H7 (cell line): Measurements from ENCODE around the gene POU2AF3. TPM values are rescaled to one million over a fixed set of nuclear protein-coding genes. Genes with fewer than 3 reads are reported as not detected.

Experiments
- DNase-seq: peaks from one replicate; pipeline ENCODE4 v3.0.0; 2012
- H3K27me3 ChIP-seq: 2 replicates; pipeline ENCODE4 v1.6.0; 2011; ENCODE audit warnings: mild to moderate bottlenecking, low read length; ENCODE audit not compliant: control insufficient read depth, insufficient read depth
- H3K36me3 ChIP-seq: replicated peaks from 2 replicates; pipeline ENCODE4 v1.5.1; 2011; ENCODE audit warnings: low read length; ENCODE audit not compliant: control insufficient read depth, insufficient read depth
- H3K4me3 ChIP-seq: 2 replicates; pipeline ENCODE4 v1.5.1; 2011; ENCODE audit warnings: low read depth, mild to moderate bottlenecking, control low read depth, low read length, moderate library complexity; ENCODE audit not compliant: insufficient read depth
- total RNA-seq: library from RNA; depleted of rRNA; stranded (reverse); fragments of >200 nt; shearing (Covaris generic); gene quantifications from 2 replicates; pipeline ENCODE4 v1.2.3, GENCODE V29; 2014

Gene POU2AF3
- total RNA-seq, 1 experiment from 2014 or later, result 0.87 TPM

DNA sequence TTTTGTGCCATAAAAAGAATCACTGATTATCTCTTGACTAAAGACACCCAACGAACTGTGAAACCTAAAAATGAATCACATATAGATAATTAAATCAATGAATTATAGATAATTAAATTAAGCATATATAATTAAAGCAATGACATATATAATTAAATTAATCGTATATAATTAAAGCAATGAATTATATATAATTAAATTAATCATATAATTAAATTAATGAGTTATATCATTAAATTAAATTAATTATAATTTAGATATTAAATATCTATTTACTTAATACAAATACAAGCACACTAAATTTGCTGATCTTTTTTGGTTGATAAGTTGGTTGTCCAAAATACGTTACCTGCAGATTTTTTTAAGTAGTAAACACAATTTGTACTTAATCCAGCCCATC lies 49.8 kb downstream of the POU2AF3 start:
- no peak for DNase-seq
- no peak overlapping the region for H3K4me3 ChIP-seq
- no peaks in the 10 kb centered on the region for H3K36me3 ChIP-seq
- no peaks in the 10 kb centered on the region for H3K27me3 ChIP-seq

DNA sequence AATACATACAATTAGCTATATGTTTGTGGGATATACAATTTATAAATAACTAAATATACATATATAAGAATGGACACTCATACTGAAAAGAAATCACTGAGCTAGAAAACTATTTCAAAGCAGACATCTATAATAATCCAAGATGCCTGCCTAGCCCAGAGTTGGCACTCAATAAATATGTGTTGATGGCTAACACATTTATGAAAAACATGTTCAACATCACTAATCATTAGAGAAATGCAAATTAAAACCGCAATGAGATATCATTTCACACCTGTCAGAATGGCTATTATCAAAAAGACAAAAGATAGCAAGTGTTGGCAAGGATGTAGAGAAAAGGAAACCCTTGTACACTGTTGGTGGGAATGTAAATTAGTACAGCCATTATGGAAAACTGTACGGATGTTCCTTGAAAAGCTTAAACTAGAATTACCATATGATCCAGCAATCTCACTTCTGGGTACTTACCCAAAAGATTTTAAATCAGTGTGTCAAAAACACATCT lies 50.9 kb downstream of the POU2AF3 start:
- H3K27me3 ChIP-seq, result no peaks in the 10 kb centered on the region
- H3K36me3 ChIP-seq, result no peaks in the 10 kb centered on the region
- no peak overlapping the region for H3K4me3 ChIP-seq
- DNase-seq, result no peak

DNA sequence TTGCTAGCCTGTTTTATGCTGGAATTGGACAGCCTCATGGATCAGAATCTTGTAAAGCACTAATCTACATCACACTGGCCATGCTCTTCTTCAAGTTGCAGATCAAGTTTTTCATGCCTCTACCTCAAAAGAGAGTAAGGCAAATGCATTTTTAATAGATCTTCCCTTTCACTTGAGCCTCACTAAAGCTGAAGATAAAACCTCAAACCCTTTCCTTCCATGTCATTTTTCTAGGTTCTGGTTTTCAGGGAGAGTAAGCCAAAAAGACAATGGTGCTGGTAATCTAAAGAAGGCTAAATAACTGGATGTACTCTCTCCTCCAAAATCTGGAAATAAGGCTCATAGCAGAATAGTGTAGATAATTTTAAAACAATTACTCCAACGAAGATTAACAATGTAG lies 52.5 kb downstream of the POU2AF3 start:
- Histone ChIP-seq H3K27me3 (no peaks in the 10 kb centered on the region), H3K4me3 (no peak overlapping the region)
- no peak for DNase-seq

DNA sequence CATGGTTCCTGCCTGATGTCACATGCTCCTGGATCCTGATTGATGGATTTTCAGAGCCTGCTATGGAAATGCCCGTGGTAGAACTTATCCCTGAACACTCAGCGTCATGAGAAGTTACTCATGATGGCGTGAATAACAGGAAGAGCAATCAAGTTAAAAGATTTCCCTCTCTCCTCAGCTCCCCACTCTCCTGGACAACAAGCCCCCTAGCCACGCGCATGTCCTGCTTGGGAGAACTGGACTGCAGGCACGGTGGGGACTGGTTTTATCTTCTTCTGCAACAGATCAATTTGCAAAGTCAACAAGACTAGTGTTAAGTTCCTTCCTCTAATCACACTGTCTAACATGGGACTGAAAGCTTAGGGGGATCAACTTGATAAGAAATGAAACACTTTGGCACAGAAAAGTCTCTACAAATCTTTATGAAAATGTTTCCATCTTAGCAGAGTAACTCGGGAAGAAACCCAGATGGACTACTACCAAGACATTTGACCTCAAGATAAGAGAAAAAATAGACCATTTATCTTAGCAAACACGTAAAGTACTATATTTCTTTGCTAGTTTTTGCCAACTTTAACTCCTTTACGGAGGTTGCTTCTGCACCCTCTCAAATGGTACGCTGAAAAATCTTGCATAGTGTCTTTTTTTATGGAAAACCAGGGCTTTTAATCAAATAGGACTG lies 53.2 kb downstream of the POU2AF3 start:
- no peaks in the 10 kb centered on the region for H3K27me3 ChIP-seq
- H3K36me3 ChIP-seq, result no peaks in the 10 kb centered on the region
- no peak for DNase-seq
- no peak overlapping the region for H3K4me3 ChIP-seq

More for the DNA sequence above, 52.5 kb downstream of the POU2AF3 start:
- H3K36me3 ChIP-seq, result no peaks in the 10 kb centered on the region

DNA sequence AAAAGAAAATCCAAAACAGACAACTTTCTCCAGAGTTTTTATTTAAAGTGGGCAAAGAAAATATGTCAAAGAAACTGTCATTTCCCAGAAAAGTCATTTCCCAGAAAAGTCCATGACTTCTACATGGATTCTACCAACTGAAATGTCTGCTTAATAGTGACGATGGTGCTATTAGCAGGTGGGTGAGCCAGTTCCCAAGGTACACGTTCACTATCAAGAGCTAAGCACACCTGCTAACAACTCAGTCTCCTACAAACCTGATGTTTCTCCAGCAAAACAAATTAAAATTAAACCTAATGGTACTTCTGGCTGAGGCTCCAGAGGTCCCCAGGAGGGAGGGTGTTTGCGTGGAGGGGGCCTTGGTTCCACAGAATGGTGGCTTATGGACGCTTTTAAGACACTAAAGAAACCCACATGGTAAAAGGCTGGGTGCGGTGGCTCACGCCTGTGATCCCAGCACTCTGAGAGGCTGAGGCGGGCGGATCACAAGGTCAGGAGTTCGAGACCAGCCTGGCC lies 53.9 kb downstream of the POU2AF3 start:
- H3K4me3 ChIP-seq, result no peak overlapping the region
- no peaks in the 10 kb centered on the region for H3K36me3 ChIP-seq
- DNase-seq, result no peak
- H3K27me3 ChIP-seq, result no peaks in the 10 kb centered on the region

DNA sequence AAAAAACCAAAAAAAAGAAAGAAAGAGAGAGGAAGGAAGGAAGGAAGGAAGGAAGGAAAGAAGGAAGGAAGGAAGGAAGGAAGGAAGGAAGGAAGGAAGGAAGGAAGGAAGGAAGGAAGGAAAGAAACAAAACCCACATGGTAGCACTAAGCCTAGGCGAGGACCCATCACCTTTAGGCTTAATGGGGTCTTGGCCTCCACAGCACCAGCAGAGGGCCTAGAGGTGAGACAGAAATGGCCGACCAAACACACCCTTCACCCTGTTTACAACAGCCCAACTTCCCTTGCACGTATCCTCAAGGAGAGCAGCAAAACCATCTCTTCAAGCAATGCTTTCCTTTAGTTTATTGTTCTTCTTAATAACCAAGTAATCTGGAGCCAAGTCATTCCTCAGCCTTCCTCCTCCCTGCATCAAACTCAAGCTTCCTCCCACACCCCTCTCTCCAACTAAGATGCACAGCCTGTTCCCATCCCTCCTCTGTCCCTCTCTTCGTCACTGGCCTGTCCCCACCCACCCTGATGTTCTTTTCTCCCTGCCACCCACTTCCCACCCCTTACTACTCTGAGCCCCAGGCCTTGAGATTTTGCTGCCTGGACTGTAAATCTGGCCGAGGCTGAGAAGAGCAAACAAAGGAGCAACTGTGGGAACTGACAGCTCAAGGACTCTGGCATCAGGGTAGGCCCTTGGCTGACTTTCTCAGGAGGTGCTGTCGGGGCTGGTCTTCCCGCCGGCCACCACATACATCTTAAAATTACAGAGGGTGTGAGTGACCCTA lies 54.8 kb downstream of the POU2AF3 start:
- DNase-seq, result no peak
- Histone ChIP-seq H3K36me3 (no peaks in the 10 kb centered on the region), H3K4me3 (no peak overlapping the region), H3K27me3 (no peaks in the 10 kb centered on the region)

DNA sequence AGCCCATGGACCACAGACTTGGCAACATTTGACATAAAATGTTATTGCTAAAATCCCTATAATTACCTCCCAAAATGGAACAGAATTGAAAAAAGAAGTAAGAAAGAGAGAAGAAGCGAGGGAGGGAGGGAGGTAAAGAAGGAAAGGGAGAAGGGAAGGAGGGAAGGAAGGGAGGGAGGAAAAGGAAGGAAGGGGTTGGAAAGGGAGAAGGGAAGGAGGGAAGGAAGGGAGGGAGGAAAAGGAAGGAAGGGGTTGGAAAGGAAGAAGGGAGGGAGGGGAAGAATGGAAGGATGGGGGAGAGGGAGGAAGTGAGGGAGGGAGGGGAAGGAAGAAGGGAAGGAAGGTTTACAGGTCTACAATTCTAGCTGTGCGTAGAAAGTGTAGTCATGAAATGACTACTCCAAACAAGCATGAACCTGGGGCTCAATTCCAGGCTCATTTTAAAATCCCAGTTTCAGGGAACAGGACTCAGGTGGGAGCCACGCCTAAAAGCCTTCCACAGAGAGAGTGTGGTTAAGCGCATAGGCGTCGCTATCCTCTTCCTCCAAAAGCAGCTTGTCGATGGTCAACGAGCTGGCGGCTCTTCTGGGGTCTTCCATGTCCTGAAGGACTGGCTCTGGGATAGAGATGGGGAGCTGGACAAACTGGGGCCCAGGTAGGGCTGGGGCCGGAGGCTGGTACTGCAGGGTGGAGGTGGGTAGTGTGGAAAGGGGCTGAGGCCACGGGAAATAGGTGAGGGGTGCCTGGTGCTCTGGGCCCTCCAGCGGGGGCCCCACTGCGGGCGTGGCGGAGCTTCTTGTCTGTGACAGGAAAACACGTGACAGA lies 55.6 kb downstream of the POU2AF3 start:
- Histone ChIP-seq H3K4me3 (no peak overlapping the region), H3K27me3 (no peaks in the 10 kb centered on the region), H3K36me3 (no peaks in the 10 kb centered on the region)
- DNase-seq, result no peak

DNA sequence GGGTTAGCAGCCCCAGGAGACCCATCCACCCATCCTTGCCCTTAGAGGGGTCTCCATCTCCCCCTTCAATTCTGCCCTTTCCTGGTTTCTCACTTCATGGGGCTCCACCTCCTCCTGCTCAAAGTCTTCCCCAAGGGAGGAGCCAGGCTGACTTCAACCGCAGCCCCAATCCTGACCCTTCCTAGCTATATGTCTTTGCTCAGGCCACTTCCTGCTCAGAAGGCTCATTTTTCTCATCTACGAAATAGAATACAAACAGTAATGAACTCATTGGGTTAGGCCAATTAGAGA lies 56.2 kb downstream of the POU2AF3 start:
- H3K4me3 ChIP-seq, result no peak overlapping the region
- H3K27me3 ChIP-seq, result no peaks in the 10 kb centered on the region
- H3K36me3 ChIP-seq, result no peaks in the 10 kb centered on the region
- DNase-seq, result no peak

DNA sequence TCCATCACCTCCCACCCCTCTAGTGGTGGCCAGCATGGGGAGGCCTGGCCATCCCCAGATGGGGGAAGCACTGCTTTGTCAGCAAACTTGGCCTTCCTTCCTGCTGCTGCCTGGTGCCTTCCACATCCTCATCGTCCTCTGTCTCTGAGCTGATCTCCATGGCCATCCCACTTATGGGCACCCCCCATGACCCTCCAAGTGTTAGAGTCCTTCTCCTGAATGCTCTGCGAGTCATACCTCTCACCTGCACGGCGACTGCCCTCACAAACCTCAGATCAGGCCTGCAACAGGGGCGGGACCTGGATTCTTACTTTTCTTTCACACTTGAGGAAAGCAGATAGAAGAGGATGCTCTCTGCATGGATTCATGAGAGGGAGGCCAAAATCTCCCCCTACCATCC lies 56.8 kb downstream of the POU2AF3 start:
- Histone ChIP-seq H3K36me3 (no peaks in the 10 kb centered on the region), H3K27me3 (no peaks in the 10 kb centered on the region), H3K4me3 (no peak overlapping the region)
- DNase-seq, result no peak

DNA sequence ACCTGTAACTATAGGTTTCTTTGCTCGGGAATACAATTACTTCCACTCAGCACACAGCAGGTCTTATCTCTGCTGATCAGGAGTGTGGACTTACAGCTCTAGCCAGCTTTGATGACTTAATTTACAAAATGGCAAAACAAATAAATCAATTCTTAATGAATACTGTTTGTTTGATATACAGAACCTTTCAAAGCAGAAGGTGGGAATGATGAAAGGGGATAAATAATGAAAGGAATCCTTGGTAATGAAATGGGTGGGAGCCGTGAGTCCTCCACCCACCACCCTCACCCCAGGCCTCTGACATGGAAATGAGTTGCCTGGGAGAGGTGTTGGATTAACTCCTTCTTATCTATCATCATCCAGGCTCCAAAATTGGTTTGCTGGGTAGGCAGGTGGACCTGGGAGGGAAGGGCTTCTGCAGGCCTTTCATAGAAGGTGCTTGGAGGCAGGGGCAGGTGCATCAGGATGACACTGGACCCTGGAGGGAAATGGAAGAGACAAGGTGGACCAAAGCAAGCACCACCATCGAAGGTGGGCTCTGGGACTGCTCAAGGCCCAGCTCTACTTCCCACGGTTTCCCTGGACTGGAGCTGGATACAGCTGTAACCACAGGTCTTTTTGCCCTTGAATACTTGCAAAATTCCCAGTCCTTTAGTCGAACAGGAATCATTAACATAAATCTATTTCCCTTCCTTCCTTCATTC lies 57.8 kb downstream of the POU2AF3 start:
- H3K27me3 ChIP-seq, result no peaks in the 10 kb centered on the region
- DNase-seq, result no peak
- no peak overlapping the region for H3K4me3 ChIP-seq
- no peaks in the 10 kb centered on the region for H3K36me3 ChIP-seq

DNA sequence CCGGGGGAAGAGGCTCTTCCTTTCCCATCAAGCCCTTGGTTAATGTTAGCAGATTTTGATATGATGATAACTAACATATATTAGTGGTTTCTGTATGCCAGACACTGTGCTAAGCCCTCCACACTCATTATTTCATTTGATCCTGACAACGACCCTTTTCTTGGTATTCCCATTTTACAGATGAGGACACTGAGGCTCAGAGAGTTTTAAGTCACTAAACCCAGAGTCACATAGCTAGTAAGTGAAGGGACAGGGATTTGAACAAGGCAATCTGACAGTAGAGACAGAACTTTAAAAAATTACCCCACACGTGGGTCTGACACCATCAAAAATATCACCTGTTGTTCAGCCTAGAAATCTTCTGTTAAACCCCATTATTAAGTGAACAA lies 58.3 kb downstream of the POU2AF3 start:
- DNase-seq, result no peak
- no peaks in the 10 kb centered on the region for H3K27me3 ChIP-seq
- no peak overlapping the region for H3K4me3 ChIP-seq
- no peaks in the 10 kb centered on the region for H3K36me3 ChIP-seq

DNA sequence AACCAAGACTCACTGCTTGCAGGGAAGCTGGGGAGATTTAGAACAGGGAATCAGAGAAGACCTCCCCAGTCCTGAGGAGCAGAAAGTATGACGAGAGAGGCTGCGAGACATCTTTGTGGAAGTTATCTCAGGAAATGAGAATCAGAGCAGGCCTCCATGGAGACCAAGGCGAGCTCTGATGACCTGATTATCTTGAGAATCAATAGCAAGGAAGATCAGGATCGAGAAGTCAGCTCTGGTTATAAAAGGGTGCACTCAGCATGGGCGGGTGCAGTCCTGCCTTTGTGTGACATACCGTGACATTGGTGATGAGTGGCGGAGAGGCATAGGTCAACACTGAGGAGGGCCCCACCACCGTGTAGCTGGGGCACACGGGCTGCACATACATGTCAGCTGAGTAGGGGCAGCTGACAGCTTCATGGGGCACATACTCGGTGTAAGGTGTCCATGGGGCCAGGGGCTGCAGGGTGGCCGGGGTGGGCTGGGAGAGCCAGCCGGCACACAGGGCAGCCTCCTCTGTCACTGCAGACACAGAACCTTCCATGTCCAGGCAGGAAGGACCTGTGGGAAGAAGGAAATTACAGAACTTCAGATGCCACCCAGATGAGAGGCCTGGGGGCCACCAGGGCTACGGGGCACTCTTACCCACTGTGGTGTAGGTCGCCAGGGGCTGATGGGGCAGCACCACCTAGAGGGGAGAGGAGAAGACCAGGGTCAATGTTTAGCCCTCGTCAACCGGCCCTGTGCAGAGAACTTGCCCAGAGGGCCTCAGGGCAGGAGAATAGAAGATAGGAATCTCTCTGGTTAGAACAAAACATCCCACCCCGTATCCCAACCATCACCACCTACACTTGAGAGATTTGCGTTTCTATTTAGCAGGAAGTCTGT lies 59.0 kb downstream of the POU2AF3 start:
- no peak overlapping the region for H3K4me3 ChIP-seq
- H3K27me3 ChIP-seq, result no peaks in the 10 kb centered on the region
- H3K36me3 ChIP-seq, result no peaks in the 10 kb centered on the region
- peak; percentile 56 for DNase-seq
